ENCODE data around the gene GPS1.

The GPS1 gene

DNA sequence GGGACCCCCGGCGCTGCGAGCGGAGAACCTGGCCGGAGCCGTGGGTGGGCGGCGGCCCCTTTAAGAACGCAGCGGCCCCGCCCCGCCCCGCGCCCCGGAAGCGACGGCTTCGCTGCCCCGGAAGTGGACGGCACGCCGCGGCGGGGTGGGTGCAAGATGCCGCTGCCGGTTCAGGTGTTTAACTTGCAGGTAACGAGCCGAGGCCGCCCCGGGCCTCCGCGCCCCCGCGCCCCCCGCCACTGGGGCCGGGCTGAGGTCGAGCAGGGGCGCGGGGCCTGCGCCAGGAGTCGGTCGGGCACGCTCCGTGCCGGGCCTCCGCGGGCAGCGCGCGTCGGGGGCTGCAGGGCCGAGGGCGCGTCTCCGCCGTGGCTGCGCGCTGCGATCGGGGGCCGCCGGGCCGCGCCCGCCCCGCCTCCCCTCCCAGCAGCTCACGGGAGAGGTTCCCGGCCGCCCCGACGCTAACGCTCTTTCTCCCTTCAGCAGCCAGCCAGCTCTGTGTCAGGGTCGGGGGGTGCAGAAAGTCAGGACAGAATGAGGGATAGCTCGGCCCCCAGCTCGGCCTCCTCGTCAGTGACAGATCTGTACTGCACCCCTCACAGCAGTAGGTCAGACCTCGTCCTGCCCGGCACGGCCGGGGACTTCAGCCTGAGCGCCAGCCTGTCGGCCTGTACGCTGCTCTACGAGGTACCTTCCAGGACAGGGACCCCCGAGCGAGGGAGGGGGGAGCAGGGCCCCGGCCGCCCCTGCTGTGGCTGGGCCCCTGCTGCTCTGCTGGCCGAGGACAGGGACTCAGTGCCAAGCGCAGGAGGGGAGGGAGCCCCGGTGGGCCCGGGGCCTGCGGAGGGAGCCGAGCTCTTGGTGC, at the start of gene GPS1, which contains the start of gene RFNG:
GPS1 (plus strand) TSS at position 123 of the 862 bp plus-strand sequence; CDS start at position 157, 34 bp downstream.
RFNG (minus strand) TSS at position 36 of the 862 bp plus-strand sequence. CDS start 45 bp downstream, outside the sequence.
- H3K4me3 ChIP-seq (ENCODE audit: control insufficient read depth, low read depth, low read length) = peak within 1 kb of the TSS; percentile 70
- DNase-seq (ENCODE audit: low read depth) = no peak
- TF ChIP-seq, protein P1, sequence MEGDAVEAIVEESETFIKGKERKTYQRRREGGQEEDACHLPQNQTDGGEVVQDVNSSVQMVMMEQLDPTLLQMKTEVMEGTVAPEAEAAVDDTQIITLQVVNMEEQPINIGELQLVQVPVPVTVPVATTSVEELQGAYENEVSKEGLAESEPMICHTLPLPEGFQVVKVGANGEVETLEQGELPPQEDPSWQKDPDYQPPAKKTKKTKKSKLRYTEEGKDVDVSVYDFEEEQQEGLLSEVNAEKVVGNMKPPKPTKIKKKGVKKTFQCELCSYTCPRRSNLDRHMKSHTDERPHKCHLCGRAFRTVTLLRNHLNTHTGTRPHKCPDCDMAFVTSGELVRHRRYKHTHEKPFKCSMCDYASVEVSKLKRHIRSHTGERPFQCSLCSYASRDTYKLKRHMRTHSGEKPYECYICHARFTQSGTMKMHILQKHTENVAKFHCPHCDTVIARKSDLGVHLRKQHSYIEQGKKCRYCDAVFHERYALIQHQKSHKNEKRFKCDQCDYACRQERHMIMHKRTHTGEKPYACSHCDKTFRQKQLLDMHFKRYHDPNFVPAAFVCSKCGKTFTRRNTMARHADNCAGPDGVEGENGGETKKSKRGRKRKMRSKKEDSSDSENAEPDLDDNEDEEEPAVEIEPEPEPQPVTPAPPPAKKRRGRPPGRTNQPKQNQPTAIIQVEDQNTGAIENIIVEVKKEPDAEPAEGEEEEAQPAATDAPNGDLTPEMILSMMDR (conservative IDR thresholded peaks at IDR 0.05; ENCODE audit: control insufficient read depth, insufficient read depth, low read depth, low read length) = no peak

DNA sequence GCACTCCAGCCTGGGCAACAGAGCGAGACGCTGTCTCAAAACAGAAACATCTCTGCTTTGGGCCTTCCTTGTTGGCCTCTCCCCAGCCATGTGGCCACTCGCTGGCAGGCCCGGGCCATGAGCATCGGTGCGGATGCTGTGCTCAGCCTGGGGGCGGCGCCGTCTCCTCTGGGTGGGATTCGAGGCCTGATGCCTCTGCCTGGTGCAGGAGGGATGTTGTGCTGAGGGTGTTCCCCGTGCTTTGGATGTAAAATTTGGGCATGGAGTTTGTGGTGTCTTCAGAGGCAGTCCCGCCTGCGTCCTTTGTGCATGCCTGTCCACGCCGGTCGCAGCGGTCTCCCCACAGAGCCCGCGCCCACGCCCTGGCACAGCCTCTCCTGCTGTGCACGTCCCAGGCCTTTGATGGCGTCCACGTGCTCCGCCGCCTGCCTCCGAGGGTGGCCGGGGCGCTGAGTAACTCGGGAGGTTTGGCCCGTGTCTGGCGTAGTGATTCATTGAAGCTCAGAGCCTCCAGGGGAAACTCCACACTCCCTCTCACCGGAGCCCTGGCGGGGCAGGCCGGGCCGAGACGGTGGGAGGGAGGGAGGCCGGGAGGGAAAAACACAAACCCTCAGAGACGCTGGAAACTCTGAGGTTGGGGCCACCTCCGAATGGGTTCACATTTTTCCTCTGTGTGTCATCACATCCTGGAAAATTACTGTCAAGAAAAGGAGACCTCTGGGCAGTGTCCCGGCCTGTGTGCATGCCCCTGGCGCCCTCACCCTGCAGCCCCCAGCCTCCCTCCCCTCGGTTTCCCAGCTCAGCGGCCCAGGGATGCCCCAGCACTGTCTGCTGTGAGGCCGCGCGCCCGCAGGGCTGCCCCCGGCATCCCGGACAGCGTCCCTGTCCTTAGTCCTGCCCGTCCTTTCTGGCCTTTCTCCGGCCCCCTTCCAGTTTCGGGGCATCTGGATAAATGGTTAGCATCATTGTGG, 48.0 kb upstream of the GPS1 start:
- TF ChIP-seq, protein P1 (conservative IDR thresholded peaks at IDR 0.05; ENCODE audit: control insufficient read depth, insufficient read depth, low read depth, low read length) = no peak
- H3K4me3 ChIP-seq (ENCODE audit: control insufficient read depth, low read depth, low read length) = no peak overlapping the region
- peak; percentile 96 for DNase-seq (ENCODE audit: low read depth)

DNA sequence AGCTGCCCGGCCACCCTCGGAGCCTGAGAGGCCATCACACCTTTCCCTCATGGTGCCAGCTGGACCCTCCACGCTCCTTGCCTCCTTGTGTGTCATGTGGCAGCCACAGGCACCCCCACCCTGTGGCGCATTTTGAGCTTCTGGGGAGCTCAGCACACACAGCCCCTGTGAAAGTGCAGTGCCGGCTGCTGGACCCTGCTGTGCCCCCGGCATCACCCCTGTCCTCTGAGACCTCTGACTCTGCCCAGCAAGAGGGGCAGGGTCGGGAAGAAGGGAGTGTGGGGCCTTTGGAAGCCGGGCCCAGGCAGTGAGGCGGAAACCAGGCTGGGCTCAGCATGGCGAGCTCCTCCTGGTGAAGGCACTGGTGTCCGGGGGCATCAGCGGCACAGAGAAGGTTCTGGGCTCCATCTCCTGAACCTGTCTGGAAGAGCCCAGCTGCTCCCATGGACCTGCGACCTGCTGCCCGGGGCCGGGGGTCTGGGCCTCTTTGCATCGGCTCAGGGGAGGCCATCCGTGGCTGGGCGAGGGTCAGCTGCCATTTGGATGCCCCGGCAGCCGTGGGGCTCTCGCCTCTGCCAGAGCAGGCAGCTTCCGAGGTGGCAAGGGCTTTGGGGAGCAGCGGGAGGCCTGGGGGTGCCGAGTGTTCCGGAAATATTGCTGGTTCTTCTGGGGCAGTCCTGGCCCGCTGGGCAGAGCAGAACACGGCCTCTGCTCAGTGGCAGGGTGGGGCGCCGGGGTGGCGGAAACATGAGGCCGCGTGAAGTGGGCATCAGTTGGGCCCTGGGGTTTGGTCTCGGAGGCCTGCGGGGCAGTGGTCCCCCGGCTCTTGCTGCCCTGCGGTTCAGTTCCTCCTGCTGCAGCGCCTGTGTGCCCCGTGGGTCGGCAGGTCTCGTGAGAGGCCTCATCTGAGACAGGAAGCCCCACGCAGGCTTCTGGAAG, 46.9 kb upstream of the GPS1 start:
- no peak overlapping the region for H3K4me3 ChIP-seq (ENCODE audit: control insufficient read depth, low read depth, low read length)
- TF ChIP-seq, protein P1 (conservative IDR thresholded peaks at IDR 0.05; ENCODE audit: control insufficient read depth, insufficient read depth, low read depth, low read length) = no peak
- no peak for DNase-seq (ENCODE audit: low read depth)

GRCh38 chr17:82005701-82006348, 45.9 kb upstream of the GPS1 start:
- DNase-seq (ENCODE audit: low read depth) = no peak
- TF ChIP-seq, protein P1 (conservative IDR thresholded peaks at IDR 0.05; ENCODE audit: control insufficient read depth, insufficient read depth, low read depth, low read length) = no peak
- no peak overlapping the region for H3K4me3 ChIP-seq (ENCODE audit: control insufficient read depth, low read depth, low read length)

GRCh38 chr17:82006468-82007227, 45.0 kb upstream of the GPS1 start:
- TF ChIP-seq, protein P1 (conservative IDR thresholded peaks at IDR 0.05; ENCODE audit: control insufficient read depth, insufficient read depth, low read depth, low read length) = no peak
- DNase-seq (ENCODE audit: low read depth) = peak; percentile 56
- no peak overlapping the region for H3K4me3 ChIP-seq (ENCODE audit: control insufficient read depth, low read depth, low read length)
